Left colon (tissue), 2 donors: ENCODE results near the gene NSMCE3. TPM values are rescaled to one million over a fixed set of nuclear protein-coding genes. Genes with fewer than 3 reads are reported as not detected.
"Not testable (repeated sequence)": the region's sequence is repeated elsewhere in the genome, so short reads cannot be mapped to it uniquely, and the experiment has no call there.

Experiments
- ATAC-seq: fragments of 200-7000 bp; cut with Tn5 transposase; one replicate; pipeline ENCODE4 v1.9.1; 2020; ENCODE audit warnings: mild to moderate bottlenecking, moderate library complexity
- DNase-seq, 2 donors: peaks; one replicate each; pipeline ENCODE4 v3.0.0-alpha.2; 2020
- intact Hi-C, 2 donors: fragments of 100-400 bp; cut with DNase I in 1 of 2; cut with micrococcal nuclease in 1 of 2; formaldehyde crosslinking; loops; one replicate each; pipeline versions ENCODE4 v1.11.2 to v1.14.0; 2022; cut with DNase I, micrococcal nuclease
- total RNA-seq, 2 donors: library from RNA; stranded (reverse); fragmentation: NEBNext Ultra II Directional; extraction: Animal tissue kit (Norgen Biotek cat#: 25700); gene quantifications; one replicate each; pipeline ENCODE4 v1.2.1, GENCODE V29; 2021
- donor health status: DM: no; HTN: no; CAD: no.
- donor health status: DM: yes; HTN: yes; CAD: no.

The NSMCE3 gene
- total RNA-seq, 2 donors from 2014 or later, result 3.6 to 3.8 TPM

GRCh38 chr15:29225534-29226234 lies 43.9 kb downstream of the NSMCE3 start:
- intact Hi-C loops, result no loop called here
- DNase-seq (no peak), ATAC-seq (no peak)

- intact Hi-C loops, ATAC-seq, DNase-seq: not testable (repeated sequence)
Measured at GRCh38 chr15:29224987-29225363, 44.6 kb downstream of the NSMCE3 start.

GRCh38 chr15:29224235-29224986 lies 45.2 kb downstream of the NSMCE3 start:
- DNase-seq, intact Hi-C loops, ATAC-seq: not testable (repeated sequence)

GRCh38 chr15:29223640-29224039 lies 46.0 kb downstream of the NSMCE3 start:
- ATAC-seq (no peak), DNase-seq (no peak)
- intact Hi-C loops, result no loop called here

- DNase-seq (no peak), ATAC-seq (no peak)
- intact Hi-C loops, result no loop called here
Measured at GRCh38 chr15:29222129-29222853, 47.3 kb downstream of the NSMCE3 start.

- intact Hi-C loops, result no loop called here
- no peak for ATAC-seq
- DNase-seq, result no peak
Measured at GRCh38 chr15:29220852-29221251, 48.8 kb downstream of the NSMCE3 start.

- ATAC-seq (no peak), DNase-seq (no peak)
- intact Hi-C loops, result no loop called here
Measured at GRCh38 chr15:29216955-29217354, 52.7 kb downstream of the NSMCE3 start.
